A673 (cell line): ENCODE measurements around the gene MDM2.

Experiments
- EZH2 ChIP-seq: fragments of 200-600 bp; sonication (generic); IDR thresholded peaks from 2 replicates; pipeline ENCODE4 v1.6.1; 2017; ENCODE audit warnings: borderline replicate concordance, low read depth, mild to moderate bottlenecking, mixed read lengths, antibody characterized with exemption, low read length; ENCODE audit not compliant: poor library complexity, severe bottlenecking
- TF ChIP-seq, protein P1 (sequence below): fragments of 300-800, 200-600 bp; sonication (generic); conservative IDR thresholded peaks from 2 replicates; pipeline ENCODE4 v1.5.1; 2017; ENCODE audit warnings: low read depth, mild to moderate bottlenecking, antibody characterized with exemption, low read length, moderate library complexity, mixed read lengths

DNA sequence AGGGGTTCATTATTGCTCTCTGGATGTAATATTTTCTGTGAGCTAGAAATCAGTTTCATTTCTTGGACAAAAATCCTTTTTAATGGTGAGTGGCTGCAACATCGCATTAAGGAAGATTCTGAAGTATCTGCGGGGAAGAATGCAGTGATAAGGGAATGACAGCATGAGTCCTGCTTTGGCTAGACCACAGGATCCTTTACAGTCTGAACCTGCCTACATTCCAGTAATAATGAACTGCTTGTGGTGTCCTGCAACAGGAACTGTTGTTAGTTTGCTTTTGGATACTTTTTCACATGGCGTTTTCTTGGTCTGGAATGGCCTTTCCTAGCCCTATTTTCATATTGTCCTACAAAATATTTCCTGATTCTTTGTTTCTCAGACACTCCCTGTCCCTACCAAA, 15.7 kb downstream of the MDM2 start:
- TF ChIP-seq EZH2, result no peak
- TF ChIP-seq, protein P1, sequence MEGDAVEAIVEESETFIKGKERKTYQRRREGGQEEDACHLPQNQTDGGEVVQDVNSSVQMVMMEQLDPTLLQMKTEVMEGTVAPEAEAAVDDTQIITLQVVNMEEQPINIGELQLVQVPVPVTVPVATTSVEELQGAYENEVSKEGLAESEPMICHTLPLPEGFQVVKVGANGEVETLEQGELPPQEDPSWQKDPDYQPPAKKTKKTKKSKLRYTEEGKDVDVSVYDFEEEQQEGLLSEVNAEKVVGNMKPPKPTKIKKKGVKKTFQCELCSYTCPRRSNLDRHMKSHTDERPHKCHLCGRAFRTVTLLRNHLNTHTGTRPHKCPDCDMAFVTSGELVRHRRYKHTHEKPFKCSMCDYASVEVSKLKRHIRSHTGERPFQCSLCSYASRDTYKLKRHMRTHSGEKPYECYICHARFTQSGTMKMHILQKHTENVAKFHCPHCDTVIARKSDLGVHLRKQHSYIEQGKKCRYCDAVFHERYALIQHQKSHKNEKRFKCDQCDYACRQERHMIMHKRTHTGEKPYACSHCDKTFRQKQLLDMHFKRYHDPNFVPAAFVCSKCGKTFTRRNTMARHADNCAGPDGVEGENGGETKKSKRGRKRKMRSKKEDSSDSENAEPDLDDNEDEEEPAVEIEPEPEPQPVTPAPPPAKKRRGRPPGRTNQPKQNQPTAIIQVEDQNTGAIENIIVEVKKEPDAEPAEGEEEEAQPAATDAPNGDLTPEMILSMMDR, result no peak
